Germinal center (tissue), 1 donor: Measurements from ENCODE around the gene FOXD3.

Experiments used
- DNase-seq: peaks from one replicate; pipeline ENCODE4 v3.0.0; 2012; ENCODE audit warnings: mixed read lengths, low spot score

Gene FOXD3

DNA sequence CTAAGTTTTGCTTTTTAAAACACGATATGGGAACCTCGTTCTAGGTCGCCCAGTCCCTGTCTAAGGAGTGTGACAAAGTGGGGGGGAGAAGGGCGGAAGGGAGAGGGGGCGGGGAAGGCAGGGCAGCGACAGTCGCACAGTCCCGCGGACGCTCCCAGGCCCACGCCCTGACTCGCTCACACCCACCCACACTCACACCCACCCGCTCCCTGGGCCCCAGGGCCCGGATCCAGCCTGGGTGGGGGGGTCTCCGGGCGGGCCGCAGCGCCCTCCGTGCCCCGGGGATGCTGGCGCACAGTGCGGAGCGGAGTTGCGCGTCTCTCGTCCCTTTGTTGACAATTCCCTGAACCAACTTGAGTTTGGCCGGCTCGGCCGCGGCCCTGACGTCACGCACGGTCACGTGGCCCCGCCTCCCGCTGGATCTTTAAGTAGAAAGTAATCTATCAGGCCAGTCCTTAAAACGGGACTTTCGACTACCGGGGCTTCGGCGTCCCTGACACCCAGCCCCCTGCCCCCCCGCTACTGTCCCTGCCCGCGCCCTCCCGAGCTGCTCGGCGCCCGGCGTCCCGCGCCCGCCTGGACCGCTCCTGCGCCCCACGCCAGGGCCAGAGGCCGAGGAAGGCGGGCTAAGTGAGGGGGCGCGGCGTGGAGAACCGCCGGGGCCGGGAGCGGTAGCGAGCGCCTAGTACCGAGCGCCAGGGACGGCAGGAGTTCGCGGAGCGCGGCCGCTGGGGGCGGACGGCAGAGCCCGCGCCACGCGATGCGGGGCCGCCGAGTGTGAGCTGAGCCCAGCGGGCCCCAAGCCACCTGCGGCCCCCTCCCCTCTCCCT lies at the start of gene FOXD3:
TSS of gene FOXD3 (plus strand) at position 454 of the 830 bp plus-strand sequence. CDS start 492 bp downstream, outside the sequence.
- DNase-seq, result no peak

DNA sequence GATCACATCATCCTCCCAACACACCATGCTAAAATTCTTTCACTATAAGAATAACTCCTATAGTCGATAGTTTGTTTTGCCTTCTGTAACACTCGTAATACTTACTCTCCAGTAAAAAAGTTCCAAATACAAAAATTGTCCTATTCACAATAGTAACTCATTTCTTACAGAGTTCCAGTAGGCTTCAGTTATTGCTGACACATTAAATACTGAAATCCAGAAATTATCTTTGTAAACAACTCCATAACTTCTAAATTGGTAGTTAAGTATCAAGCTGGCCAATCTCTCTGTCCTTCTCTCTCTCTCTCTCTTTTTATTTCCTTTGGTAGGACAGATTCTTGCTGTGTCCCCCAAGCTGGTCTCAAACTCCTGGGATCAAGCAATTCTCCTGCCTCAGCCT lies 49.6 kb upstream of the FOXD3 start:
- DNase-seq, result no peak

DNA sequence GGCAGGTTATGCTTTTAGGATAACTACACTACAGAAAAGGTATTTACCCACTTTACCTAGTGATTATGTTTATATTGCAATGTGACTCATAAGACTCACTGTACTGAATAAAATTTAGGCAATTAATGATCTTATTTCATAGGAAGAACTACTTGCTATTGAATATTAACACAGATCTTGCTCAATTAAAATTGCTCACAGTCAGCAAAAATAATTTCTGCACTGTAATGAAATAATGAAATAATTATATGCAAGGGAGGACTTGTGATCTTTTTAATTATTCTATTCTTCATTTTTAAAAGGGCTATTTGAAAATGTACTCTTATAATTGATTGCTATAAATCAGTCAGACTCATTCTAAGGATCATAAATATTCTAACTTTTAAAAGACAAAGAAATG lies 48.0 kb upstream of the FOXD3 start:
- DNase-seq, result no peak

DNA sequence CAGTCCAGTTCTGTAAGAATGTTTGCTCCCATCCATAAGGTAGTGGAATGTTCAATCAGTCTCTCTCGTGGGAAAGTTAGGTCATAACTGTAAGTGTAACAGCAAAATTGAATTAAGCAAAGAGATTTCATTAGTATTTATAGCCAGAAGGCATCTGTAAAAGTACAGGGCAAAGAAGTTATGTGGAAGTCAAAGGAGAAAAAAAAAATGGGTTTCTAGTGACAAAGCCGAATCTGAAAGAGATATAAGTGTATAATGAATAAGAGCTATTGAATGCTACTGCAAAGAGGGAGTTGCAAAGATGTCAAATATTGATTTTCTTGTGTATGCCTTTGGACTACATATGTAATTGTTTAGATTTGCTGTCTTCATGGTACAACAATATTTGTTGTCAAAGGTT lies 47.4 kb upstream of the FOXD3 start:
- DNase-seq, result no peak

DNA sequence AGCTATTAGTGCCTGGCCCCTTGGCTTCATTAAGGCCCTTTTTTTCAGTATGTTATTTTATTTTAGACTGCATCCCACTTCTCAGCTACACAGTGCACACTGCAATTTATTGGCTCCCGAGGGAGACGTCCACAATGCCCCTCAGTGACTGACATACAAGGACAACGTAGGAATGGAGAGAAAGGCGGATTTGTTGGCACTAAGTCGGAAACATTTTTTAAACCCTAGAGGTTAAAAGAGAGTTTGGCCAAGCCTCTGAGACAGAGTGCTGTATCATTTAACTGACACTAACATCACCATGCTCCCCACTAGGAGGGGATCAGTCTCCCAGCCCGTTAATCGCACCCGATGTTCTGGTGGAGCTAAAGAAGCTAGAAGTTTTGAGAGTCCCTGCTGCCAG lies 45.7 kb upstream of the FOXD3 start:
- no peak for DNase-seq

DNA sequence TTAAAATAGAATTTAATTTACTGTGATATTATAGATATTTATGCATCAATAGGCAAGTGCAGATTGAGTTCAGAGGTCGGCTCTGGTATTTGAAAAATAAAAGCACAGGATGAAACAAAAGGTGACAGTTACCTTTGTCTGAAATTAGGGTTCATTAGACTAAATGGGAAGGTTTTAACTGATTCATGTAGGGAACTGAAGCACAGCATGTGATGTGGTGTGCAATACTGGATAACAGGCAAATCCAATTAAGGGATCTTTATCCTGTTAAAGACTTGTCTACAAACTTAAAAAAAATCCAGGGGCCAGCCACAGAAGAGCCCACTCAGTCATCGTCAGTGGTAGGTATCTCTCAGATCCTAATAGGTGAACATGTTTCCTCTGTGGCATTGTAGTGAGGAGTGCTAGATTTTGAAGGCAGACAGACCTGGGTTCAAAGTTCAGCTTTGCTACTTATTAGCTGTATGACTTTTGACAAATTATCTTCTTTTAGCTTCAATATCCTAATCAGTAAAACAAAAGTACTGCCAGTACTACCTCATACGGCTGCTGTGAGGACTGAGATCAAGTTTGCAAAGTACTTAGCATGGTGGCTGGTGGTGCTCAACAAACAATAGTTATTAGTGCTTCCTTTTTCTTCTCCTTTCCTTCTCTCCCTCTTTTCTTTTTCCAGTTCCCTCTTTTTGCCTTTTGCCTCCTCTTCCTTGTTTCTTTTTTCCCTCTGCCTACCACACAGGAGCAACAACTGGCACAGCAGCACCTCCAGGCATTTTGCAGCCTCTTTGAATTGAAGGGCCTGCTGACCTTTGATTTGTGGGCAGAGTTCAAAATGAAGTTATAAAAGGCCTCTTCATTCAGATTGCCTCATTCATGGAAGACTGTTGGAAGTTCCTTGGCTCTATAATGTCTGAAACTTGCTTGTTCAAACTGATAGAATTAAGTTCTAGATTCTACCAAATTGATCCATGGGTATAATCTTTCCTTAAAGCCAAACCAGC lies 44.9 kb upstream of the FOXD3 start:
- no peak for DNase-seq

DNA sequence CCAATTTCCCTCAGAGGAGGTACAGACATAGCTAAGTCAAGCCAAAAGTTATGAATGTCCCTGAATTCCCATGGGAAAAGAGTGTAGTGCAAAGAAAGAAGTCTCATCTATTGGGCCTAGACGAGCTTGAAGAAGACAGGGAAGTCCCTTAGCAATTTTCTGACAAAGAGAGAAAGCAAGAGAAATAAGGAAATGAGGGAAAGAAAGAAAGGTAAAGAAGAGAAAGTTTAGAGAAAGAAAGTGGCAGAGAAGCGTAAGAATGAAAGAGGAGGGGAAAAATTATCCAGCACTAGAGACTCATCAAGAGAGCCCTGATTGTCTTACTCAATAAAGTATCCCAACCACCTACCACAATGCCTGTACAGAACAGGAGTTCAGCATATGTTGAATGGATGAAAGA lies 40.6 kb upstream of the FOXD3 start:
- no peak for DNase-seq

DNA sequence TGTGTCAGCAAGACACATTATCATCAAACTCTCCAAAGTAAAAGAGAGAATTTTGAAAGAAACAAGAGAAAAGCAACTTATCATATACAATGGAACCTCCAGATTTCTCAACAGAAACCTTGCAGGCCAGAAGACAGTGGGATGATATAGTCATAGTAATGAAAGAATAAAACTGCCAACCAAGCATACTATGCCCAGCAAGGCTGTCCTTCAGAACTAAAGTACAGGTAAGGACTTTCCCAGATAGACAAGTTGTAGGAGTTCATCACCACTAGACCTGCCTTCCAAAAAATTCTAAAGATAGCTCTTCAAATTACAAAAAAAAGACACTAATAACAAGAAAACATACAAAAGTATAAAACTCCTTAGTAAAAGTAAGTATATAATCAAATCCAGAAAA lies 33.2 kb upstream of the FOXD3 start:
- DNase-seq, result no peak

DNA sequence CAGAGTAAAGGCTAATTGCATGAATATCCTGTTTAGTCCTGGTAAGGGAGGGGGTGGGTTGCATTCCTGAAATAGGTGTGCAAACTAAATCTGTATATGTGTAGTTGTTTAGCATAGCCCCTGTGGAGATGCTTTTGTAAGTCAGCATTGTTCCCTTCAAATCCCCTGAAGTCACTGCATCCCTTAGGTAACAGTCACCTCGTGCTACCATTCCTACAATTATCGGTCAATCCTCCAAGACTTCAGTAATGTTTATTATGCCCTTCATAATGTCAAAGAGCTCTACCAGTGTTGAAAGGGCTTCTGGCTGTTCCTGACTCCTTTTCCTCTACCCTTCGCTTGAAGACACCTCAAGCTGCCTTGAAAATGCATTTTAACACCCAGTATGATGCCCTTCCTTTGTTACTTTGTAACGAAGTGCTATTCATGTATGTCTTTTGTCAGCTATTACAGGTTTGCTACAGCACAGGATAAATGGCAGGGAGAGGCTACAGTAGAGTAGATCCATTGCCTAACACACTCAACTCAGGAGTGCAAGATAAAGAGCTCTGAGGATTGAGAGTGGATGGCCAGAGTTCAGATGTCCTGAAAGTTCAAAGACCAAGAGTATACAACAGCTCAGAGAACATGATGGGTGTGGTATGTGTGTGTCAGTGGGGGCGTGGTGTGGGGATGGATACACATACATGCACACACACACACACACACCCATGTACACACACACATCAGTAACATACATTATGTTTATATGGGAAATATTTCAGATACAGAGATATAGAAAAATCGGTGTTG lies 27.4 kb upstream of the FOXD3 start:
- DNase-seq, result no peak

DNA sequence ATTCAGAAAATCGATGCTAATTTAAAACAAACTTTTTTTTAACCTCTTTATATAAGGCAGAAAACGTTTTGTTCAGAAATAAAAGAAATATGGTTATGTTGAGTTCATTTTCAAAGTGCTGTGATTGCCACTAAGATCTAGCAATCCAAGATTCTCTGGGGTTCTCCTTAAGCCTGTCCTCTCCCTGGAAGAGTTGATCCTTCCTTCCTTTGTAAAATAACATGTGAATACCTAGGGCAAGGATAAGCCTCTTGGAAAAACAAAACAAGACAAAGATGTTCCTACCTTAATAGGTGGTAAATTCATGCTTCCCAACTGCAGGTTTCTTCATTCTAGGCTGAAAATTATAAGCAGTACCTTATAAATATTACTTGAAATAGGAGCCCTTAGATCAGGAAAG lies 18.0 kb upstream of the FOXD3 start:
- no peak for DNase-seq

DNA sequence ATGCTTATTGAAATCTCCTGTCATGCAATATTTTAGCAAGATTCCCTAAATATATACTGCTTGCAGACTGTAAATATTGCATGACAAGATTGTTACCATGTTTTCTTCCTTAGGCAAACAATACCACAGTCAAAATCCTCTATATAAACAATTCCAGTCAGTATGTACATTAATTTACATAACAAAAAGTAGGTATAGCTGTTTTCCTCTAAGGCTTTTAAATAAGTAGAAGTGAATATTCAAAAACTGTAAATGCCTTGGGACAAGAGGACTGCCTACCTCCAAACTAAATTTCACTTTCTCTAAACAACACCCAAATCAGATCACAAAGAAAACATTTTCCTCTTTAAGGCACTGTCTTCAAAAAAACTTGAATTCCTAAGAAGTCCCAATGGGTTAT lies 17.3 kb upstream of the FOXD3 start:
- no peak for DNase-seq

DNA sequence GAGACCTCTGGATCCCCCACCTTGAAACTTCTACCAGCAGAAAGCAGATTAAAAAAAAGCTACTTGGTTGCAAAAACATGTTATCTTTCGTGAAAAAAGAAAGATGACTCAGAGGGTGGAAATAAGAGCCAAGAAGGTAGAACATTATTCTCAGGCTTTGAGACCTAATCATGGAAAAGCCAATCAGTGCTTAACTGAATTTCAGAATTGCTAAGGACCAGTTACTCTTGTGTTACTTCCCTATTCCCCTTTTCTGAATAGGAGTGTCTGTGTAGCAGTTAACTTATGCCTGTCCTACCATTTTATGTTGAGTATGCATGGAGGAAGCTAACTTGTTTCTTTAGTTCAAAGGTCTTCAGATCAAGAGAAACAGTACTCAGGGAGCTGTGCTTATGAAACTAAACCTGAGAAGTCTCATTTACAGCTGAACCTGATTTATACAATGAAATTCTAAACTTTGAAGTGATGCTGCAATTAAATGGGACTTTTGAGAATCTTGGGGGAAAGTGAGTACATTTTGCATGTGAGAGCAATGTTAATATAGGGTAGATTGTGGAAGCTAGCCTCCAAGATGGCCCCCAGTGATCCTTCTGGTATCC lies 15.1 kb upstream of the FOXD3 start:
- DNase-seq, result no peak

DNA sequence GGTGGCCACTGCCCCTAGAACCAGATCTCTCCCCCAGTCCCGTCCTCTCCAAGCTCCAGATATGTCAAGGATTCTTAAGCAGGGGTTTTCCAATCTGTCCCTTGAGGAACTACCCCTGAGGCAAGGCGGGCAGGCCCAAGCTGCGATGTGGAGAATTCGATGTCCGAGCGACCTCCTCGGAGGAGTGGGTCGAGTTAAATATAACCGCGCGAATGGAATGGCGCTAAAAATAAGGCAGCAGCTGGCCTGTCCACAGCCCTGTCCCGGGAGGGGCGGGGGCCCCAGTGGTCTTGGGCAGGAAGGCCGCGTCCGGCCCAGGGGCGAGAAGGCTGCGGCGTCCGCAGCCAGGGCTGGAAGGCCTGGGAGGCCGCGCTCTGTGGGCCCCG lies 5.8 kb upstream of the FOXD3 start:
- no peak for DNase-seq

DNA sequence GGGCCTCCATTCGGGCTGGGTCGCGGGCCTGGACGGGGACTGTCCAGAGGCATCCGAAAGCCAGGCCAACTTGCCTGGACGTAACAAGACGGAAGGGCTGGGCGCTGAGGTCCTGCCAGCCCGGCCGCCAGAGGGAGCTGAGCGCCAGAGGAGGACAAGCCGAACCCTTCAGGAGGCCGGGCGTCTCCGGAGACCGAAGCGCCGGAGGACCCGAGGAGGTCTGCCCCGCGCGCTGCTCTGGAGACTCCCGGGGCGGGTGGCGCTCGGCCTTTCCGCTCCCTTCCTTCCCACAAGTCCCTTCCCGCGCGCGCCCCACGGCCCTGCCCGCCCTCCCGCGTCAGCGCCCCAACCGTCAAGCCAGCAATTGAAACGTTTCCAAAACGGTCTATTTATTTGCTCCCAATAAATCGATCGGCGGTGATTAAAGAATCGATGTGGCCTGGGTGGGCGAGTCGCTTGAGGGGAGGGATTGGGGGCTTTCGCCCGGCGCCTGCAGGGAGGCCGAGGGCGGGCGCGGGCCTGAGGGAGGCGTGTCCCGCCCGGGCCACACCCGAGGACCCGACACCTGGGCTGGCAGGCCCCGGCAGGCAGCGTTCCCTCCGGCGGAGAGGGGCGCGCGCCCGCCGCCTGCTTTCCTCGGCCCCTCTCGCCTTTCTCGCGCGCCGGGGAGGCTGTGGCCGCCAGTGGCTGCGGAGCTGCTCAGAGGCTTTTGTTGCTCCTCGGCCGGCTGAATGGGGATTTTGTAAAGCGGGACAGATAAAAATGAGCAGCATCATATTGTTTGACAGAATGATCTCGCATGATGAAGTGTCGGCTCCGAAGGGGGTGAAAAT lies 5.2 kb upstream of the FOXD3 start:
- peak; percentile 71 for DNase-seq

DNA sequence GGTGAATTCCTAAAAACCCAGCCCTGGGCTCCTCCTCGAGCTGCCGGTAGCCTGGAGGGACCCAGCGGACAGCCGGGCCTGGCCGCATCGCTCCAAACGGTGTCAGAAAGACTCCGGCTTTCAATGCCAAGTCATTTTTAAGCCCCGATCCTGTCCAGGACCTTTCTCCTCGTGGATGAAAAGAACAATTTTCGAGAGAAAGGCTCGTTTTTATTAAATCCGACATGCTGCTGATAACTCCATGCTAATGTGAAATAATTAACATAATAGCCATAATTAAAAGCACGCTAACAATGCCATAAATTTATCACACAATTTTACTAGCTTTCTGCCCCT lies 4.6 kb upstream of the FOXD3 start:
- DNase-seq, result no peak

DNA sequence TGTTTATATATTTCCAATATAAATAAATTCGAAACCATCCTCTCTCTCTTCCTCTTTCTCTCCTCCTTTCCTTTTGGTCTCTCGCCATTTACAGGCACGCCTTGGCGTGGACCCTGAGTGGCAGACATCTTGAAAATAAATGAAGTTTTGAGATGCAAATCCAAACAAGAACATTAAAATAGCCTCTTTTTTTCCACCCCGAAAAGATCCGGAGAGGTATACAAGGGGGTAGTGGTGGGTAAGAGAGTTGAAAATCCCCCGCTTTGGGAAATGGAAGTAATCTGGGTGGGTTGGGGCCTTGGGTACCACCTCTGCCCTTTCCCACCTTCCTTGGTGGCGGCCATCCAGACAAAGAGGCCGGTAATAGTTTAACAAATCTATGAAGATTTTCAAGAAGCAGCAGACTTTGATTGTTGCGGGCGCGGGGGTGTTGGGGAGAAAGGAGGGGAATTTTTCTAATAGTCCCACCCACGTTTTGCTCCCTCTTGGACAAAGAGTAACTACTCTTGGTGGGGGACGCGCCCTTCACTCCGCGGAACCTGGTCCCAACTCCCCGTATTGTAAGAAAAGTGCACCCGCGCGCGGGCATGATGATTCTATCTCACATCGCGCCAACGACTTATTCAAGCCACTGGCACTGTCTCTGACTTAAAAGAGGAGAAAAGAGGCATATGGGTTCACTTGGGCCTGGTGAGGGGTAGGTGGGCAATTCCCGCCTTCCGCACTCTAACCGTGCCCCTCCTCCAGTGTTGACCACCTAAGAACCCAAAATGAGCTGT lies 4.0 kb upstream of the FOXD3 start:
- no peak for DNase-seq

DNA sequence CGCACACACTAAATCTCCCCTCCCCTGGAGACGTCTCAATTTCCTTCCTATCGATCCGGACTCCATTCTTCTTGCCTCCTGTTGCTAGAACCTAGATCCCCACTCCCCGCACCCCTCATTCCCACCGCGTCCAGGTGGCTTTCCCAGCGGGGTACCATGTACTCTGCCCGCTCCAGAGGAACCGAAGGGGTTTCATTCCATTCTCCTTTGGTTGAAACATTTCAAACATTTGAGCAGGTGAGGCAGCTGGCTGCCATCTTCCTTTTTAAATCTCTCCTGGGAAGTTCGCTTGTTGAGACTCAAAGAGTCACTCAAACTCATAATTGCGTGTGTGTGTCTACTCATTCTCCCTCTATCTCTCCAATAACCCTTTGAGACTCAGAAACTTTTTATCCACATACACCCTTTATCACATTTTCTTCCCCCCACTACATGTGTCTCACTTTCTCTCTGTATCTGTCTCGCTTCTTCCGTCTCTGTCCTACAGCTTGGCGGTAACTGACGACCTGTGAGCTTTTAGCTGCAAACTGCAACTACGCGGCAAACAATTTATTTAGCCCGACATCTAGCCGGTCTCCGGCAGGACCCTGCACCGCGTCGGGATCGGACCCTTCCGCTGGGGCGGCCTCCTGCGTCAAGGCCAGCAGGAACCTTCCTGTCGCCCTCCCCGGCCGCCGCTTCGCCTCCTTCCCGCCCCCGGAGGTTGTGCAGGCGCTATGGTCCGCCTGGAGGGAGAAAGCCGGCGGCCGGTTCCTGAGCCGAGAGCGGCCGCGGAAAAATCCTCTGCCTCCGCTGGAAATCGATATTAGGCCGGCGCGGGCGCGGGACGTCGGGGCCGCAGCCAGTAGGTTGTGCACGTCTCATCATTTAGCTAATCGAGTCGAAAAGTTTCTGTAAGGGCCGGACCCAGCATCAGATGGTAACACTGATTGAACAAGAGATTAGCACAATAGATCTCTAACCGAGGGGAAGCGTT lies 3.0 kb upstream of the FOXD3 start:
- DNase-seq, result no peak

DNA sequence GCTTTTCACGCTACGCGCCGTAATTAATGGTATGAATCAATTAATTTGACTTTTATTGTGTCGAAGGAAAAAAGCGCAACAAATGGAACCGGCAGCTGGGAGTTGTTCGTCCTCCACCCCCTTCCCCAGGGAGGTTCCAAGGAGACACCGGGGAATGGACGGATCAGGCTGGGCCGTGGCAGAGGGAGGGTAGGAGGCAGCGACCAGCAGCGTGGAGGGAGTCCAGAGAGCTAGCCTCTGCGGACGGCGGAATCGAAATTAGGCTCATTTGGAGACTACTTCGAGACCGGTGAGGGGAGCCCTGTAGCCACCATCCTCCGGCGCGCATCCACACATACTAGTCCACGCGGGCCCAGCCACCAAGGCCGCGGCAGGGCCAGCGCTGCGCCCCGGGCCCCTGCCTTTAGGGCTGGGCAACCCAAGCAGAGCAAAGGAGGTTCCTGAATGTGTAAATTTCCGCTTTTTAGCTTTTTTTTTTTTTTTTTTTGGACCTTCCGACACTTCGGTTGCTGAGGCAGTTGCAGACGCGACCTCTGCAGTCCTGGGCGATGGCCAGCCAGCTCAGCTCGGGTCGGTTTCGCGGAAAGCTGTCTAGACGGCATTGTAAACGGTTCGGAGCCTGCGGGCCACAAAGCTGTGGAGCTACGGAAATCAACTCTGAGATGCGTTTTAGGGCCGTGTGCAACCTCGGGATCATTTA lies 2.2 kb upstream of the FOXD3 start:
- no peak for DNase-seq
